Esophagus muscularis mucosa (tissue), 3 donors: ENCODE data around the gene KLRC4.
"Not testable (repeated sequence)": the region's sequence is repeated elsewhere in the genome, so short reads cannot be mapped to it uniquely, and the experiment has no call there.

Source experiments
- CTCF ChIP-seq, 3 experiments: fragments of 200-600 bp in 2 of 3; fragments of 450-650 bp in 1 of 3; sonication (generic) in 2 of 3; IDR thresholded peaks; one replicate each; pipeline ENCODE4 v1.5.1; 2017 to 2019; ENCODE audit warnings: antibody characterized with exemption in 3 of 3, mild to moderate bottlenecking in 2 of 3, moderate library complexity in 1 of 3
- POLR2A ChIP-seq: fragments of 450-650 bp; IDR thresholded peaks from one replicate; pipeline ENCODE4 v1.6.1; 2017; ENCODE audit warnings: antibody characterized with exemption, moderate library complexity, mild to moderate bottlenecking, low read depth

- not testable (repeated sequence) for TF ChIP-seq CTCF (IDR thresholded peaks at IDR 0.05); POLR2A
Measured at GRCh38 chr12:10371893-10372535, 37.5 kb downstream of the KLRC4 start.
